ENCODE data around the gene SYT14.
"Not testable (repeated sequence)": the region's sequence is repeated elsewhere in the genome, so short reads cannot be mapped to it uniquely, and the experiment has no call there.

SYT14 gene

DNA sequence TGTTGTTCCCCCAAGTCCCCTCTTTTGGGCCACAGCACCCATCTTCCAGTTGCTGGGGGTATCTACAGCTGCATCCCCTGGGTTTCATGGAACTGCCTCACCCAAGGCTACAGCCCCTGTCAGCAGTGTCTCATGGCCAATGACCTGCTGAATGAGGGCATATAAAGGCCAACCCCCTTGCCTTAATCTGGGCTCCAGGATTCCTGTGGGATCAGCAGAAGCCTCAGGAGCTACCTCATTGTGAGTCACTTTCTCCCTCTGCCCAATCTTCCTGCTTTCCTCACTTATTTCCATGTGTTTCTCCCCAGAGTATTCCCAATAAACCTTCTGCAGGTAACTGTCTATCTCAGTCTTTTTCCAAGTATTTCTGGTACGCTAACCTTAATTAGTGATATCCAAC, 37.3 kb upstream of the SYT14 start:
- Histone ChIP-seq H3K9me3 (ENCODE audit: control insufficient read depth, insufficient read depth, low read length) (no peaks in the 10 kb centered on the region), H3K4me1 (ENCODE audit: control insufficient read depth, insufficient read depth, low read length) (0 out of 2 replicates have a peak, but pooled peaks cover 4% of the 10 kb centered on the region), H3K9ac (ENCODE audit: low read depth, low read length) (no peak overlapping the region), H3K27me3 (ENCODE audit: control insufficient read depth, insufficient read depth, low read length) (no peaks in the 10 kb centered on the region), H3K36me3 (ENCODE audit: control insufficient read depth, insufficient read depth, low read length) (no peaks in the 10 kb centered on the region), H3K27ac (ENCODE audit: low read depth, low read length) (no peak overlapping the region), H3K4me3 (ENCODE audit: low read depth, low read length) (no peak overlapping the region)

DNA sequence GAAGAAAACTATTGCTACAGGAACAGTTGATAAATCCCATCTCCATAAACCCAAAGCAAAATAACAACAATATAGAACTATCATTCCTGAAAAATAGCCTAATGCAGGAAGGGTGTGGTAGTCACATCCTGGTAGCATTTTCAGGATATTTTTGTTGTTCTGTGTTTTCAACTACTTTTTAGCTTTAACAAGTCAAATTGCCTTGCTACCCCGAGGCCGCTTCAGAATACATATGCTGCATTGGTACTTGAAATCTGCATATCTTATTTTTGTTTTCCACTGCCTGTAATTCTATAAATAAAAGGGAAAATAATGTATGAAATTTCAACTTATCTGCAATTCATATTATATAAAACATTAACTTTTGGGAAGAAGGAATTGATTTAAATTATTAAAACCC, 36.8 kb upstream of the SYT14 start:
- H3K36me3 ChIP-seq (ENCODE audit: control insufficient read depth, insufficient read depth, low read length): no peaks in the 10 kb centered on the region

DNA sequence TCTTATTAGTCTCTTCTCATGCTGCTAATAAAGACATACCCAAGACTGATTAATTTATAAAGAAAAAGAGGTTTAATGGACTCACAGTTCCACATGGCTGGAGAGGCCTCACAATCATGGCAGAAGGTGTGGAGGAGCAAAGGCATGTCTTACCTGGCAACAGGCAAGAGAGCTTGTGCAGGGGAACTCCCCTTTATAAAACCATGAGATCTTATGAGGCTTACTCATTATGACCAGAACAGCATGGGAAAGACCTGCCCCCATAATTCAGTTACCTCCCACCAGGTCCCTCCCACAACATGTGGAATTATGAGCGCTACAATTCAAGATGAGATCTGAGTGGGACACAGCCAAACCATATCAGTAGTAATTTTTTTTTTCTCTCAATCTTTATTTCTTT, 33.2 kb upstream of the SYT14 start:
- not testable (repeated sequence) for H3K27ac ChIP-seq (ENCODE audit: low read depth, low read length); H3K36me3 ChIP-seq (ENCODE audit: control insufficient read depth, insufficient read depth, low read length); H3K4me1 ChIP-seq (ENCODE audit: control insufficient read depth, insufficient read depth, low read length); H3K9me3 ChIP-seq (ENCODE audit: control insufficient read depth, insufficient read depth, low read length); H3K27me3 ChIP-seq (ENCODE audit: control insufficient read depth, insufficient read depth, low read length); H3K9ac ChIP-seq (ENCODE audit: low read depth, low read length); H3K4me3 ChIP-seq (ENCODE audit: low read depth, low read length)

More for the DNA sequence above, 36.8 kb upstream of the SYT14 start:
- no peak overlapping the region for H3K9ac ChIP-seq (ENCODE audit: low read depth, low read length)
- H3K9me3 ChIP-seq (ENCODE audit: control insufficient read depth, insufficient read depth, low read length): no peaks in the 10 kb centered on the region
- no peaks in the 10 kb centered on the region for H3K27me3 ChIP-seq (ENCODE audit: control insufficient read depth, insufficient read depth, low read length)
- H3K4me3 ChIP-seq (ENCODE audit: low read depth, low read length): no peak overlapping the region
- H3K4me1 ChIP-seq (ENCODE audit: control insufficient read depth, insufficient read depth, low read length): no peaks in the 10 kb centered on the region
- no peak overlapping the region for H3K27ac ChIP-seq (ENCODE audit: low read depth, low read length)

DNA sequence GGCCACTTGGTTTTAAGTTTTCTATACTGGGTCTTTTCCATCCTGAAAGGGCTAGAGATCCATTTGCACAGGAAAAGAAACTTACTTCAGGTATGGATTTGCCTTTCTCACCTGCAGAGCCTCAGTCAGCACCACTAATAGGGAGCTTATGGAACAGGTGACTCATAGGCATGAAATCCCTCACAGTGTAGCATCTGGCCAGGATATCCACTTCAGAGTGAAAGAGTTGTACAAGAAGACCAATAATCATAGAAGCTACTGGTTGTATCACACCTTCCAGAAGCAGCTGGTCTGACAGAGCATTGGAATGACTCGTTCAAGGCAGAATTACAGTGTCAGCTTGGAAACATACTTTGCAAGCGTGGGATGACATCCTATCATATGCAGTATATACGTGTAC, 26.3 kb upstream of the SYT14 start:
- H3K4me1 ChIP-seq (ENCODE audit: control insufficient read depth, insufficient read depth, low read length): no peaks in the 10 kb centered on the region
- no peak overlapping the region for H3K9ac ChIP-seq (ENCODE audit: low read depth, low read length)
- no peaks in the 10 kb centered on the region for H3K27me3 ChIP-seq (ENCODE audit: control insufficient read depth, insufficient read depth, low read length)
- no peaks in the 10 kb centered on the region for H3K9me3 ChIP-seq (ENCODE audit: control insufficient read depth, insufficient read depth, low read length)
- no peak overlapping the region for H3K27ac ChIP-seq (ENCODE audit: low read depth, low read length)
- H3K4me3 ChIP-seq (ENCODE audit: low read depth, low read length): no peak overlapping the region
- H3K36me3 ChIP-seq (ENCODE audit: control insufficient read depth, insufficient read depth, low read length): no peaks in the 10 kb centered on the region

DNA sequence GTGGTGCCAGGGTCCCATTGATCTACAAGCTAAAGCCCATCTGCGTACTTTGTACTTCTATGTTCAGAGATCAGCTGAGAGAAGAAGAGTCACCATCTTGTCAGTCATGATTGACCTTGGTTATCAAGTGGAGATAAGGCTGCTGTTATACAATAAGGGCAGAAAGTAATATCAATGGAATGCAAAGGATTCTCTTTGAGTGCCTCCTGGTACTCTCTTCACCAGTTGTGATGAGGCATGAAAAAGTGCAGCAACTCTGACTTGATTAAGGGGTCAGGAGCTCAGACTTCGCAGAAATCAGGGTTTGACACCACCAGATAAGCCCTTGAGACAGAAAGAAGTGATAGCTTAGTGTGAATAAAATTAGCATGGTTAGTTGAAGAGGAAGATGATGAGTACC, 25.7 kb upstream of the SYT14 start:
- H3K27me3 ChIP-seq (ENCODE audit: control insufficient read depth, insufficient read depth, low read length): no peaks in the 10 kb centered on the region
- H3K9ac ChIP-seq (ENCODE audit: low read depth, low read length): no peak overlapping the region
- no peaks in the 10 kb centered on the region for H3K9me3 ChIP-seq (ENCODE audit: control insufficient read depth, insufficient read depth, low read length)
- no peaks in the 10 kb centered on the region for H3K36me3 ChIP-seq (ENCODE audit: control insufficient read depth, insufficient read depth, low read length)
- no peak overlapping the region for H3K27ac ChIP-seq (ENCODE audit: low read depth, low read length)
- no peaks in the 10 kb centered on the region for H3K4me1 ChIP-seq (ENCODE audit: control insufficient read depth, insufficient read depth, low read length)
- H3K4me3 ChIP-seq (ENCODE audit: low read depth, low read length): no peak overlapping the region

DNA sequence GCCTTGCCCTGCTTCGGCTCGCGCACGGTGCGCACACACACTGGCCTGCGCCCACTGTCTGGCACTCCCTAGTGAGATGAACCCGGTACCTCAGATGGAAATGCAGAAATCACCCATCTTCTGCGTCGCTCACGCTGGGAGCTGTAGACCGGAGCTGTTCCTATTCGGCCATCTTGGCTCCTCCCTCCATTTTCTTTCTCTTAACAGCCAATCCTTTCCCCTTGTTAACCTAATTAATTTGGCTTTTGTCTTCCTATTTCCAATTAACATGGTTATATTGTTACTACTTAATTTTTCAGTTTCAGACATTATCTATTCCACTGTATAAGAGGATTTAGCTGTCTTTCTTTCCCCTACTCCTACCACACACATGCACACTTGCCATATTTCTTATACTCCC, 18.4 kb upstream of the SYT14 start:
- H3K9ac ChIP-seq (ENCODE audit: low read depth, low read length); H3K27ac ChIP-seq (ENCODE audit: low read depth, low read length); H3K36me3 ChIP-seq (ENCODE audit: control insufficient read depth, insufficient read depth, low read length); H3K27me3 ChIP-seq (ENCODE audit: control insufficient read depth, insufficient read depth, low read length); H3K4me1 ChIP-seq (ENCODE audit: control insufficient read depth, insufficient read depth, low read length): not testable (repeated sequence)
- Histone ChIP-seq H3K9me3 (ENCODE audit: control insufficient read depth, insufficient read depth, low read length) (peaks cover 10% of the 10 kb centered on the region), H3K4me3 (ENCODE audit: low read depth, low read length) (0 out of 2 replicates have a peak overlapping the region, but pooled peaks have one; percentile 14)

DNA sequence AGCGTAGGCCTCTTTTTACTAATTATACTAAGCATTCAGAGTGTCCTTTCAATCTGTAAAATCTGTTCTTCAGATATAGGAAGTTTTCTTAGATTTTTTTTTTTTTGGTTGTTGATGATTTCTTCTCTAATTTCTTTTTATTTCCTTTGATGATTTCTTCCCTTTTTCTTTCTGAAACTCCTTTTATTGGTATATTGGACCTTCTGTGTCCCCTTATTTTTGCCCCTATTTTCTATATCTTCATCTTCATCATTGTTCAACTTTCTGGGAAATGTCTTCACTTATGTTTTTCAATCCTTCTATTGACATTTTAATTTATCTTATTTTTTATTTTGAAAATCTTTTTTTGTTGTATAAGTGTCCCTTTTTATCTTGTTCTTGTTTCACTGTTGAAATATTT, 17.2 kb upstream of the SYT14 start:
- Histone ChIP-seq H3K9ac (ENCODE audit: low read depth, low read length) (no peak overlapping the region), H3K4me1 (ENCODE audit: control insufficient read depth, insufficient read depth, low read length) (no peaks in the 10 kb centered on the region; the same call in 1 of the 2 replicates), H3K27me3 (ENCODE audit: control insufficient read depth, insufficient read depth, low read length) (no peaks in the 10 kb centered on the region), H3K36me3 (ENCODE audit: control insufficient read depth, insufficient read depth, low read length) (no peaks in the 10 kb centered on the region), H3K4me3 (ENCODE audit: low read depth, low read length) (no peak overlapping the region), H3K9me3 (ENCODE audit: control insufficient read depth, insufficient read depth, low read length) (peaks cover 10% of the 10 kb centered on the region), H3K27ac (ENCODE audit: low read depth, low read length) (no peak overlapping the region)

DNA sequence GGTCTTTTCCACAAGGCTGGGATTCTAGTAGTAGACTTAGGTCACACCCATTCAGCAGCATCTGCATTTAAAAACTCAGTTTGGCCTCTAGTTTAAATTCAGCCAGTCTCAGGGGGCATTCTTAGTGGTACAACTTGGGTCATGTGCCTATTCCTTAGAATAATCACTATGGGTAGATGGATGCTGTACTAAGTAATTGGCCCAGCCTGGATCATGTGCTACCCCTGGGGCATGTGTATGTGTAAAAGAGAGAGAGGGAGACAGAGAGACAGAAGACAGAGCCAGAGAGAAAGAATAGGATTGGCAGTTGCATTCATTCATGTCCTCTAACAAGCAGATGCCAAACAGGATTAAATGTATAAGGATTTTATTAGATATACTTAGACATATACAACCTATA, 13.6 kb upstream of the SYT14 start:
- Histone ChIP-seq H3K9ac (ENCODE audit: low read depth, low read length) (no peak overlapping the region), H3K36me3 (ENCODE audit: control insufficient read depth, insufficient read depth, low read length) (no peaks in the 10 kb centered on the region), H3K9me3 (ENCODE audit: control insufficient read depth, insufficient read depth, low read length) (peaks cover 10% of the 10 kb centered on the region), H3K27ac (ENCODE audit: low read depth, low read length) (no peak overlapping the region), H3K27me3 (ENCODE audit: control insufficient read depth, insufficient read depth, low read length) (no peaks in the 10 kb centered on the region), H3K4me1 (ENCODE audit: control insufficient read depth, insufficient read depth, low read length) (peaks cover 4% of the 10 kb centered on the region; the same call in 1 of the 2 replicates), H3K4me3 (ENCODE audit: low read depth, low read length) (no peak overlapping the region)

DNA sequence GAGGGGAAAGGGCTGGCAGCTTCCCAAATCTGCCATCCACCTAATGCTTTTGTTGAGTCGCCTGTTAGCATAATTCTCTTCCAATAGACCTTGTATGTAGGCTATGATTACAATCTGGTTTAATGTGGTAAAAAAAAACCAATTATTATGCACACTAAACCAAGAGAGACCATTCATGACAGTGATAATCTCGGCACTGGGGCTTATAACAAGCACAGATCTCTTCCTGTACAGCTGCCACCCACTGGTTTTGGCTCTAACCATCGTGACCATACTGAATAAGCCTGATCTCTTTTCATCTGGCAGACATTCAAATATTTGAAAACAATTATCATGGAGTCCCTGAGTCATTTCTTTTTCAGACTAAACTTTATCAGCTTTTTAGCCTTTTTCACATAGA, 12.0 kb upstream of the SYT14 start:
- Histone ChIP-seq H3K4me3 (ENCODE audit: low read depth, low read length) (no peak overlapping the region), H3K9ac (ENCODE audit: low read depth, low read length) (no peak overlapping the region), H3K4me1 (ENCODE audit: control insufficient read depth, insufficient read depth, low read length) (peaks cover 4% of the 10 kb centered on the region; the same call in 1 of the 2 replicates), H3K36me3 (ENCODE audit: control insufficient read depth, insufficient read depth, low read length) (no peaks in the 10 kb centered on the region), H3K9me3 (ENCODE audit: control insufficient read depth, insufficient read depth, low read length) (no peaks in the 10 kb centered on the region; the same call in 1 of the 2 replicates), H3K27ac (ENCODE audit: low read depth, low read length) (no peak overlapping the region), H3K27me3 (ENCODE audit: control insufficient read depth, insufficient read depth, low read length) (no peaks in the 10 kb centered on the region)

DNA sequence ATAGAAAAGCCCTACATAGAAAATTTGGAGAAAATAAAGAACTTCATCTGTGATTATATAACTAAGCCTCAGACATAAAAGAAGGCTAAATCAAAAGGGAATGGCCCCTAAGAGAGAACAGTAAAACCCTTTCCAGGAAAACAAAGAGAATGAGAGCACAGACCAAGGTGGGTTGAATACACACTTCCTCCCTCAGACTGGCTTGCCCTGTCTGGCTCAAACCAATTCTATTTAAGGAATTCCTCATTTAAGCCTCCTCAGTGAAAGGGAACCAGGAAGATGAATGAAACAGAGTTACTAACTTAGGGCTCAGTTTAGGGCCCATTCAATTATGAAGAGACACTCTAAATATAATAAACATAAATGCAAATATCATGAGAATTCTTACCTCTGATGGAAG, 10.6 kb upstream of the SYT14 start:
- Histone ChIP-seq H3K4me3 (ENCODE audit: low read depth, low read length) (no peak overlapping the region), H3K4me1 (ENCODE audit: control insufficient read depth, insufficient read depth, low read length) (peaks cover 4% of the 10 kb centered on the region; the same call in 1 of the 2 replicates), H3K27ac (ENCODE audit: low read depth, low read length) (peak overlapping the region; percentile 12), H3K27me3 (ENCODE audit: control insufficient read depth, insufficient read depth, low read length) (no peaks in the 10 kb centered on the region), H3K9me3 (ENCODE audit: control insufficient read depth, insufficient read depth, low read length) (no peaks in the 10 kb centered on the region), H3K36me3 (ENCODE audit: control insufficient read depth, insufficient read depth, low read length) (no peaks in the 10 kb centered on the region), H3K9ac (ENCODE audit: low read depth, low read length) (no peak overlapping the region)

DNA sequence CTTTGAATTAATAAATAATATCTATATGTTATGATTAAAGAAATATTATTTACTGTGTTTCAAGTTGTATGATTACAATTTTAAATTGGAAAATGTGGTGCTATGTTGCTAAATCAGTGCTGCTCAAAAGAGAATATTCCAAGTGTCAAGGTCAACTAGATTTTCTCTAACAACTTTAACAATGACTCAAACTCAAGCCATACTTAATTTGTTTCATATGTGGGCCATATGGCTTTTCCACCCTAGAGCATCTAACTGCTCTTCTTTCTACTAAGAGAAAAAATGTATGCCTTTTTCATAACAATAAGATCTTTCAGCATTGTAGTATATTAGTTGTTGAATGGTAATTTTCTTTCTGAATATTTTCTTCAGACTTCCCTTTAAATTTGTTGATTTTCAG, 8.3 kb upstream of the SYT14 start:
- Histone ChIP-seq H3K36me3 (ENCODE audit: control insufficient read depth, insufficient read depth, low read length) (no peaks in the 10 kb centered on the region), H3K27me3 (ENCODE audit: control insufficient read depth, insufficient read depth, low read length) (no peaks in the 10 kb centered on the region), H3K27ac (ENCODE audit: low read depth, low read length) (no peak overlapping the region), H3K4me1 (ENCODE audit: control insufficient read depth, insufficient read depth, low read length) (peaks cover 4% of the 10 kb centered on the region; the same call in 1 of the 2 replicates), H3K9ac (ENCODE audit: low read depth, low read length) (no peak overlapping the region), H3K4me3 (ENCODE audit: low read depth, low read length) (no peak overlapping the region), H3K9me3 (ENCODE audit: control insufficient read depth, insufficient read depth, low read length) (no peaks in the 10 kb centered on the region)

DNA sequence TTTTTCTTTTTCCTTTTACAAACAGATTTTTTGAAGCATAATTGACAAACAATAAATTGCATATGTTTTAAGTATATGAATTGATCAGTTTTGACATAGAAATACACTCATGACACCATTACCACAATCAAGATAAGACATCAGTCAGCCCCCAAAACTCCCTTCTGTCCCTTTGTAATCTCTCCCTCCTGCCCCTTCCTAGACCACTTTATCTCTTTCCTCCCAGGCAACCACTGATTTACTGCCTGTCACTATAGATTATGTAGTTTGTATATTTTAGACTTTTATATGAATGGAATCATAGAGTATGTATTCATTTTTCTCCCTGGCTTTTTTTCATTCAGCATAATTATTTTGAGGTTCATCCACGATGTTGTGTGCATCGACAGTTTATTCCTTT, 6.9 kb upstream of the SYT14 start:
- no peaks in the 10 kb centered on the region for H3K9me3 ChIP-seq (ENCODE audit: control insufficient read depth, insufficient read depth, low read length)
- H3K4me3 ChIP-seq (ENCODE audit: low read depth, low read length): no peak overlapping the region
- no peak overlapping the region for H3K9ac ChIP-seq (ENCODE audit: low read depth, low read length)
- H3K36me3 ChIP-seq (ENCODE audit: control insufficient read depth, insufficient read depth, low read length): no peaks in the 10 kb centered on the region
- H3K27me3 ChIP-seq (ENCODE audit: control insufficient read depth, insufficient read depth, low read length): no peaks in the 10 kb centered on the region
- H3K4me1 ChIP-seq (ENCODE audit: control insufficient read depth, insufficient read depth, low read length): 0 out of 2 replicates have a peak, but pooled peaks cover 4% of the 10 kb centered on the region
- no peak overlapping the region for H3K27ac ChIP-seq (ENCODE audit: low read depth, low read length)

Measured in HUES48 (cell line).